HL-60 (cell line): ENCODE data around the gene FIGNL2.

Experiments used
- DNase-seq, 2 experiments: peaks; one replicate each; pipeline ENCODE4 v3.0.0-alpha.2; 2010 to 2020; ENCODE audit warnings: low read depth in 1 of 2, low spot score in 1 of 2
- H3K27ac ChIP-seq: fragments of 250-450 bp; sonication (Bioruptor Pico); replicated peaks from 2 replicates; pipeline ENCODE4 v1.5.1; 2020; ENCODE audit warnings: mild to moderate bottlenecking, moderate library complexity
- H3K27me3 ChIP-seq: fragments of 250-450 bp; sonication (Bioruptor Pico); 2 replicates; pipeline ENCODE4 v1.5.1; 2021; ENCODE audit warnings: mild to moderate bottlenecking, moderate library complexity; ENCODE audit not compliant: insufficient read depth, poor library complexity, severe bottlenecking
- H3K4me3 ChIP-seq: replicated peaks from 2 replicates; pipeline ENCODE4 v1.5.1; 2011; ENCODE audit warnings: mild to moderate bottlenecking, control low read depth, low read length; ENCODE audit not compliant: insufficient read depth
- GABPA ChIP-seq: IDR thresholded peaks from 2 replicates; pipeline ENCODE4 v1.6.1; 2012; ENCODE audit warnings: low read depth
- POLR2AphosphoS5 ChIP-seq: IDR thresholded peaks from 2 replicates; pipeline ENCODE4 v1.6.1; 2012; ENCODE audit warnings: low read depth
- SPI1 ChIP-seq: IDR thresholded peaks from 2 replicates; pipeline ENCODE4 v1.6.1; 2012; ENCODE audit warnings: low read depth, mild to moderate bottlenecking, borderline replicate concordance
- TF ChIP-seq, protein P1 (sequence below): IDR thresholded peaks from one replicate; pipeline ENCODE4 v1.5.1; 2011; ENCODE audit warnings: low read length, control low read depth, inconsistent platforms; ENCODE audit not compliant: insufficient read depth
- TF ChIP-seq, protein P2 (sequence below): IDR thresholded peaks from 2 replicates; pipeline ENCODE4 v1.6.1; 2012; ENCODE audit warnings: low read depth; ENCODE audit not compliant: insufficient replicate concordance

Gene FIGNL2

DNA sequence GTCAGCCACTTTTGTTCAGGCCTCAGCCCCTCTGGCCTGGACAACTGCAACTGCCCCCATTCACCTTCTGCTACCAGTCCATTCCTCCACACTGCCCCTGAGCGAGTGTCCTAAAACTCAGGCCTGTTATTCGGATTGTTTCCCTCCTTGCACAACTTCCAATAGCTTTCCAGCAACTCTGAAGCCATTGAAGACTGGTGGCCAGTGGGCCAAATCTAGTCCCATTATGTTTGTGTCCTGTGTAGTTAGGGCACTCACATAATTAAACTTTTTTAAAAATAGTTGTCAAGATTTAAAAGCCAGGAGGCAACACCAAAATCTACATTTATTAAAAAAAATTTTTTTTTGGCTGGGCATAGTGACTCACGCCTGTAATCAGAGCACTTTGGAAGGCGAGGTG is 17.8 kb upstream of the FIGNL2 start:
- TF ChIP-seq GABPA (no peak), POLR2AphosphoS5 (no peak), SPI1 (no peak)
- TF ChIP-seq, protein P1, sequence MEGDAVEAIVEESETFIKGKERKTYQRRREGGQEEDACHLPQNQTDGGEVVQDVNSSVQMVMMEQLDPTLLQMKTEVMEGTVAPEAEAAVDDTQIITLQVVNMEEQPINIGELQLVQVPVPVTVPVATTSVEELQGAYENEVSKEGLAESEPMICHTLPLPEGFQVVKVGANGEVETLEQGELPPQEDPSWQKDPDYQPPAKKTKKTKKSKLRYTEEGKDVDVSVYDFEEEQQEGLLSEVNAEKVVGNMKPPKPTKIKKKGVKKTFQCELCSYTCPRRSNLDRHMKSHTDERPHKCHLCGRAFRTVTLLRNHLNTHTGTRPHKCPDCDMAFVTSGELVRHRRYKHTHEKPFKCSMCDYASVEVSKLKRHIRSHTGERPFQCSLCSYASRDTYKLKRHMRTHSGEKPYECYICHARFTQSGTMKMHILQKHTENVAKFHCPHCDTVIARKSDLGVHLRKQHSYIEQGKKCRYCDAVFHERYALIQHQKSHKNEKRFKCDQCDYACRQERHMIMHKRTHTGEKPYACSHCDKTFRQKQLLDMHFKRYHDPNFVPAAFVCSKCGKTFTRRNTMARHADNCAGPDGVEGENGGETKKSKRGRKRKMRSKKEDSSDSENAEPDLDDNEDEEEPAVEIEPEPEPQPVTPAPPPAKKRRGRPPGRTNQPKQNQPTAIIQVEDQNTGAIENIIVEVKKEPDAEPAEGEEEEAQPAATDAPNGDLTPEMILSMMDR = no peak
- TF ChIP-seq, protein P2, sequence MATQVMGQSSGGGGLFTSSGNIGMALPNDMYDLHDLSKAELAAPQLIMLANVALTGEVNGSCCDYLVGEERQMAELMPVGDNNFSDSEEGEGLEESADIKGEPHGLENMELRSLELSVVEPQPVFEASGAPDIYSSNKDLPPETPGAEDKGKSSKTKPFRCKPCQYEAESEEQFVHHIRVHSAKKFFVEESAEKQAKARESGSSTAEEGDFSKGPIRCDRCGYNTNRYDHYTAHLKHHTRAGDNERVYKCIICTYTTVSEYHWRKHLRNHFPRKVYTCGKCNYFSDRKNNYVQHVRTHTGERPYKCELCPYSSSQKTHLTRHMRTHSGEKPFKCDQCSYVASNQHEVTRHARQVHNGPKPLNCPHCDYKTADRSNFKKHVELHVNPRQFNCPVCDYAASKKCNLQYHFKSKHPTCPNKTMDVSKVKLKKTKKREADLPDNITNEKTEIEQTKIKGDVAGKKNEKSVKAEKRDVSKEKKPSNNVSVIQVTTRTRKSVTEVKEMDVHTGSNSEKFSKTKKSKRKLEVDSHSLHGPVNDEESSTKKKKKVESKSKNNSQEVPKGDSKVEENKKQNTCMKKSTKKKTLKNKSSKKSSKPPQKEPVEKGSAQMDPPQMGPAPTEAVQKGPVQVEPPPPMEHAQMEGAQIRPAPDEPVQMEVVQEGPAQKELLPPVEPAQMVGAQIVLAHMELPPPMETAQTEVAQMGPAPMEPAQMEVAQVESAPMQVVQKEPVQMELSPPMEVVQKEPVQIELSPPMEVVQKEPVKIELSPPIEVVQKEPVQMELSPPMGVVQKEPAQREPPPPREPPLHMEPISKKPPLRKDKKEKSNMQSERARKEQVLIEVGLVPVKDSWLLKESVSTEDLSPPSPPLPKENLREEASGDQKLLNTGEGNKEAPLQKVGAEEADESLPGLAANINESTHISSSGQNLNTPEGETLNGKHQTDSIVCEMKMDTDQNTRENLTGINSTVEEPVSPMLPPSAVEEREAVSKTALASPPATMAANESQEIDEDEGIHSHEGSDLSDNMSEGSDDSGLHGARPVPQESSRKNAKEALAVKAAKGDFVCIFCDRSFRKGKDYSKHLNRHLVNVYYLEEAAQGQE = no peak
- DNase-seq = no peak
- no peak overlapping the region for H3K27ac ChIP-seq
- H3K4me3 ChIP-seq = no peak overlapping the region
- peaks cover 21% of the 10 kb centered on the region for H3K27me3 ChIP-seq

DNA sequence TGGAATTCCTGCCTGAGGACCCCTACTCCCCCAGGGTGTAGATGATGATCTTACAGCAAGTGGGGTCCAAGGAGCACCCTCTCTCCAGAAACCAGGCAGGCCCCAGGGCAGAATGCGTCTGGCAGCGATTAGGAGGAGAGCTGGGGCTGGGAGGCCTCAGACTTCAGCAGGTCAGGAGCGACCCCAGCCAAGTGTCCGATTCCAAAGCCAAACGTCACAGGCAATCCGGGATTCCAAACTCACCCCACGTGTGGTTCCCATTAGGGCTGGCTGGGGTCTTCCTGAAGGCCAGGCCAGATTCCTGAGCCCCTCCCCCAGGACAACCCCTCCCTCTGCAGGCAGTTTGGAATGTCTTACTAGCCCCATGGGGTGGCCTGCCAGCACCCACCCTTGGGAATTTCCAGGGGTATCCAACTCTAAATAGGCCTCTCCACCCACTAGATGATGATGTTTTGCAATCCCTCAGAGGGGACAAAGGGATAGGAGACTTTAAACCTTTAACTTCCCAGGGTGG is 17.3 kb upstream of the FIGNL2 start:
- no peak overlapping the region for H3K27ac ChIP-seq
- H3K27me3 ChIP-seq = peaks cover 21% of the 10 kb centered on the region
- TF ChIP-seq SPI1 = no peak
- TF ChIP-seq, protein P1 = no peak
- DNase-seq = no peak
- no peak overlapping the region for H3K4me3 ChIP-seq

DNA sequence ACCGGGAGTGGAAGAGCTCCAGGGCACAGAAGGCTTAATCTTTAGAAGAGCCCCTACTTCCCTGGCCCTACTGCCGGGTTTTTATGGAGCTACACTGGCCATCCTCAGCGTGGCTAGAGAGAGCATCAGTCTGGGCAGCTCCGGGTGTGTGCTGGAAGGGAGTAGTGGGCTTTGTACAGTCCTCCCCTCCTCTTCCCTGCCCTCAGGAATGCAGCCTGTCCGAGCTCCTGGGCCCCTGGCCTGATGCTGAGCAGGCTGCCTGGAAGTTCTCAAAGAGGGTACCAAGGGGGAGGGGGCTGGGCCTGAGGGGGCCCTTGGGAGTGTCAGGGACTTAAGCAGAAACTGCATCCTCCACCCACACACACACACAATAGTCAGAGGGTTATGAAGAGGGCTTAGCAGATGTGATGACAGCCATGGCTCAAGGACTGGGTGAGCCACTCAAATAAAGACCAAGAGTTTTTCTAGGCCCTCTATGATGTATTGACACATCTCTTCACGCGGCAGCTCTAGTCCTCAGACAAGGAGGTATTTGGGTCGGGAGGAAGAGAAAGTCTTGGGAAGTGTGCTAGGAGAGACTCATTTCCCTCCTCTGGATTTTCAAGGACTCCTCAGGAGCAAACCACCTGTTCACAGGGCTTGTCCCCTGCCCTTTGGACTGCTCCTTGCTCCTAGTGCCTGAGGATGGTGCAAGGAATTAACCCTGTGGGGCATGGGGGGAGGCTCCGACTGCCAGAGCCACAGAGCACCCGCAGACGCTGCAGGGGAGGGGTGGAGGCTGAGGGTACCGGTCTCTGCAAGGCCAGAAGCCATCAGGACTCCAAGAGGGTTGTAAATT is 16.5 kb upstream of the FIGNL2 start:
- peaks cover 21% of the 10 kb centered on the region for H3K27me3 ChIP-seq
- H3K27ac ChIP-seq = no peak overlapping the region
- H3K4me3 ChIP-seq = no peak overlapping the region
- no peak for DNase-seq
- no peak for TF ChIP-seq SPI1
- TF ChIP-seq, protein P2 = no peak
- TF ChIP-seq, protein P1 = no peak
- TF ChIP-seq POLR2AphosphoS5 = no peak
- no peak for TF ChIP-seq GABPA
